Astrocyte of the spinal cord (primary cell): ENCODE data around the gene SHB.

Source experiments
- DNase-seq: peaks from one replicate; pipeline ENCODE4 v3.0.0; 2011; ENCODE audit warnings: low read depth, low spot score
- H3K4me3 ChIP-seq: 2 replicates; pipeline ENCODE4 v1.5.1; 2011; ENCODE audit warnings: low read depth, mild to moderate bottlenecking, low read length, moderate library complexity
- in situ Hi-C: cut with HindIII; loops from 2 replicates; pipeline ENCODE4 v1.10.0; 2017; ENCODE audit warnings: low sequenced_read_pairs
- TF ChIP-seq, protein P1 (sequence below): IDR thresholded peaks from 2 replicates; pipeline ENCODE4 v1.5.1; 2012; ENCODE audit warnings: low read depth, mild to moderate bottlenecking, low read length, inconsistent platforms

The SHB gene

DNA sequence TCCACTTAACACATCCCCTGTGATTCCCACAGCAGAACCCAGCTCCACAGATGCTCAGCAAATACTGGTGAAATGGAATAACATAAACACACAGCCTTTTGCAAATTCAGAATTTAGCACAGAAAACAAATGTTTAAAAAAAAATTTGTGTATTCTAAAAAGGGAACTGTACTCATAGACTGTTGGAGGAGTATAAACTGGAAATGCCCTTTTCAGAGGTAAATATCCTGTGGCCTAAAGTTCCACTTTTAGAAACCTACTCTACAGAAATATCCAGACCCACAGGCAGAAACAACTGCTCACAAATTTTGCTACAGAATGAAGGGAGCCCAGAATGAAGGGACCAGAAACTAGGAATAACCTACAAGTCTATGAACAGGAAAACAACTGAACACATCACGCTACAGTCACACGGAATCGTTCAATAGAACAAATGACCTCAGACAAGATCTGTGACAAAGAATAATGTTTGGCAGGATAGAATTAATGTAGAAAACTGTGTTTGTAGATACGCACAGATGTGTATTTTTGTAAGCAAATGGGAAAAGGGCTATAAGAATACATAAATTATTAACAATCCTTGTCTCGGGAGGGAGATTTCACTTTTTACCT lies 78.5 kb downstream of the SHB start:
- no peak for DNase-seq
- in situ Hi-C loops = no loop called here
- TF ChIP-seq, protein P1, sequence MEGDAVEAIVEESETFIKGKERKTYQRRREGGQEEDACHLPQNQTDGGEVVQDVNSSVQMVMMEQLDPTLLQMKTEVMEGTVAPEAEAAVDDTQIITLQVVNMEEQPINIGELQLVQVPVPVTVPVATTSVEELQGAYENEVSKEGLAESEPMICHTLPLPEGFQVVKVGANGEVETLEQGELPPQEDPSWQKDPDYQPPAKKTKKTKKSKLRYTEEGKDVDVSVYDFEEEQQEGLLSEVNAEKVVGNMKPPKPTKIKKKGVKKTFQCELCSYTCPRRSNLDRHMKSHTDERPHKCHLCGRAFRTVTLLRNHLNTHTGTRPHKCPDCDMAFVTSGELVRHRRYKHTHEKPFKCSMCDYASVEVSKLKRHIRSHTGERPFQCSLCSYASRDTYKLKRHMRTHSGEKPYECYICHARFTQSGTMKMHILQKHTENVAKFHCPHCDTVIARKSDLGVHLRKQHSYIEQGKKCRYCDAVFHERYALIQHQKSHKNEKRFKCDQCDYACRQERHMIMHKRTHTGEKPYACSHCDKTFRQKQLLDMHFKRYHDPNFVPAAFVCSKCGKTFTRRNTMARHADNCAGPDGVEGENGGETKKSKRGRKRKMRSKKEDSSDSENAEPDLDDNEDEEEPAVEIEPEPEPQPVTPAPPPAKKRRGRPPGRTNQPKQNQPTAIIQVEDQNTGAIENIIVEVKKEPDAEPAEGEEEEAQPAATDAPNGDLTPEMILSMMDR = no peak
- no peak overlapping the region for H3K4me3 ChIP-seq

DNA sequence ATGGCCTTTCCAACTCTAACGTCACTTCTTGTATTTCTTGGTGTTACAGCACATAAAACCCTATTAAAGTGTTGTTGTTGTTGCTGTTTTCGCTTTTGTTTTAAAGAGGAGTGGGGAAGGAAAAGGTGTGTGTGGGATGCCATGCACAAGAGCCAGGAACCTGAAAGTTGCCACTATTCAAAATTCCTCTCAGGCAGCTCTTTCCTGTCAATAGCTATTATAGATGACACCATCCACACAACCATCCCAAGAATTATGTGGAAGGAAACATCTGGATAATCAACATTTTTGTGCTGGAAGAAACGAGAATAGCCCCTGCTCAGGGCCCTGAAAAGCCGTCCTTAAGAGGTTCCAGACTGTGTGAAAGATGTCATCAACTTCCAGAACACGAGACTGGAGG lies 79.3 kb downstream of the SHB start:
- no peak for DNase-seq
- in situ Hi-C loops = no loop called here
- TF ChIP-seq, protein P1 = no peak
- no peak overlapping the region for H3K4me3 ChIP-seq

DNA sequence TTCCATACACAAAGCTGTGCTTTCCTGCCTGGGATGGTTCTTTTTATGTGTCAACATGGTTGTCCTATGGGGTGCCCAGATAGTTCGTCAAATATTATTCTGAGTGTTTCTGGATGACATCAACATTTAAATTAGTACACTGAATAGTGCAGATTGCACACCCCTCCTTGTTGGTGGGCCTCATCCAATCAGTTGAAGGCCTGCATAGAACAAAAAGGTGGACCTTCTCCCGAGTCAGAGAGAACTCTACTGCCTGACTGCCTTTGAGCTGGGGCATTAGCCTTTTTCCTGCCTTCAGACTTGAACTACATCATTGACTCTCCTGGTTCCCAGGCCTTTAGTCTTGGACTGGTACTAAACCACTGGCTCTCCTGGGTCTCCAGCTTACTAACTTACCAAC lies 80.4 kb downstream of the SHB start:
- no peak overlapping the region for H3K4me3 ChIP-seq

DNA sequence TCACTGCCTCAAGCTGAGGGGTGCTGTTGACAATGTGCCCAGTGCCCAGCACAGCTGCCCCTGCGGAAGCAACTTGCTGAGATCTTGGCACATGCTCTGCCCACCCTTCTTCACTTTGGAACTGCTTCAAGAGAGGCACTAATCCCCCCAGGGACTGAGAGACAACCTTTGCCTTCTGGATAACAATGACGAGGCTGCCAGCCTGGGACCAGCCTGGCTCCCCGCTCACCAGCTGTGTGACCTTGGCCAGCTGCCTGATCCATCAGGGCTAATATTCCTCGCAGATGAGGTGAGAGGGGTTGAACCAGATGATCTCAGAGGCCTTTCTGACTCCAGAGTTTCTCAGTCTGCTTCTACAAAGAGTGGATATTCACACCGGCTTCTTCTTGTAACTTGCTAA lies 81.0 kb downstream of the SHB start:
- in situ Hi-C loops = no loop called here
- no peak for DNase-seq
- TF ChIP-seq, protein P1 = no peak

More for the DNA sequence above, 80.4 kb downstream of the SHB start:
- no peak for DNase-seq
- TF ChIP-seq, protein P1 = no peak
- in situ Hi-C loops = no loop called here

DNA sequence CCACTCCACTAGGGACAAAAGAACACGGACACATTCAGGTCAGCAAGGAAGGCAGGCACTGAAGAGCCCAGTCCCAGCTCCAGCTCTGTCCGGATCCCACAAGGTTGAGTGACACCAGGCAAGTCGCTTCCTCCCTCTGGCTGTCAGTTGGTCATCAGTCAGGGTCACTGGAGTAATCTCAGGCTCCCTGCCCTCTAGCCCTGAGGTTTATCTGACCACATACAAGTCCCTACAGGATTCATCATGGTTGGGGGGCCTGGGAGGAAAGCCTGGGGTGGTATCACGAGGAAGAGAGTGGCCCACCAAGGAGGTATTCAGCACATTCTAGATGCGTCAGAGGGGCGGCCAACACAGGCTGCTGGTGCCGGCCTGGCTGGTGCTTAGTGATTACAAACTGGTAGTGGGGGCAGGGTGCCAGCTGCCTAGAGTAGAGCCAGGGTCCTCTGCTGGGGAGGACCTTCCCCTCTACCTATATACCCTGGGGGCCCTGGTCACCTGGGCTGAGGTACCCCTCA lies 81.5 kb downstream of the SHB start:
- H3K4me3 ChIP-seq = no peak overlapping the region
- TF ChIP-seq, protein P1 = no peak
- in situ Hi-C loops = no loop called here
- DNase-seq = no peak

More for the DNA sequence above, 81.0 kb downstream of the SHB start:
- H3K4me3 ChIP-seq = no peak overlapping the region

DNA sequence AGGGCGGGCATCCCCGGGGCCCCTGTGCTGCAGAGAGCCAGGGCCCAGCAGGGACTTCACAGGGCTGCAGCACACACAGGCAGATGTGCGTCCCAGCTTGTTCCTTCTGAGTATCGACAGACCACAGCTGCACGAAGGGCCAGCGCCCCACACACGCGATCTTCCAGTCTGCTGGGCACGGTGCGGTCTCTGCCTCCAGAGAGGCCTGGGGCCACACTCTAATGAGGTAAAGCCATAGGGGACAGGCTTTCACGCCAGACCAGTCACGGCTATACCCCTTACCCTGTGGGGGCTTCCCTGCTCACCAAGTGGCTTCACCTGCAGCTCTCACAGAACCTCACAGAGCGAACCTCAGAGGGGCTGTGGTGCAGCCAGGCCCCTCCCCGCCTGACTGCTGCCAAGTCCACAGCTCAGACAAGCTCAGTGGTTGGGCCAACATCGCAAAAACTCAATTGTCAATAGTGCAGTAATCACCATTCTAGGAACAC lies 82.2 kb downstream of the SHB start:
- TF ChIP-seq, protein P1 = no peak
- no peak overlapping the region for H3K4me3 ChIP-seq
- in situ Hi-C loops = no loop called here
- DNase-seq = no peak
